GM12864 (cell line): Measurements from ENCODE around the gene HIPK2.

Experiments used
- DNase-seq: peaks from one replicate; pipeline ENCODE4 v3.0.0-alpha.2; 2011; ENCODE audit warnings: low read depth
- H3K4me3 ChIP-seq: 2 replicates; pipeline ENCODE4 v1.5.1; 2011; ENCODE audit warnings: mild to moderate bottlenecking, low read depth, low read length, control low read depth
- TF ChIP-seq, protein P1 (sequence below): IDR thresholded peaks from 2 replicates; pipeline ENCODE4 v1.5.1; 2011; ENCODE audit warnings: low read depth, mild to moderate bottlenecking, moderate library complexity, low read length, control low read depth, inconsistent platforms; ENCODE audit errors: missing control alignments

Gene HIPK2

DNA sequence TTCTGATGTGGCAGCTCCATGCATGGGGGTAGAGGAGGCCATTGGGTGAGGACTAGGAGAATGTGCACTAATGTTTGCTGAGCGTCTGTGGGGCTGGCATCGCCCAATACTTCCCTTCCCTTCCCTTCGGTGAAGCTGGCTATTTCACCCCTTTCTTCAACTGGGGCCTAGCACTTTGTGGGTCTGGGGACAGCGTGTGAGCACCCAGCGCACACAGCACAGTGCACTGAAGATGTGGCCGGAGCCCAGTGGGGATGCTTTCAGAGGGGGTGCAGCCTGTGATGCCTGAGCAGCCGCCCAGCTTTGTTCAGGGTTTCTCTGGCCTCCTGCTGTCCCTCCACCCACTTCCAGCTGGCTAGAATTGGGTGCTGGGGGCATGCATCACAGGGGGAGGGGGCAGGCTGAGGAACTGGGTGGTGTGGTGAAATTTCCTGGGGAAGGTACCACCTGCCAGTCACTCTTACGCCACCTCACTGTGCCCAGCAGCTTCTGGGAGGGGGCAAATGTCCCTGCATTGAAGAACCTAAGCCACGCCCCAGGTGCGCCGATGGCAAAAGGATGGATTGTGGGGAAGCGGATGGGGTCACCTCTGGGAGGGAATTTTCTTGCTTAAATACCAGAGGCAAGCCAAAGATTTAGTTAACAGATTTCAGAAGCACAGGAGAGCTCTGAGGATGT lies 208.8 kb downstream of the HIPK2 start:
- H3K4me3 ChIP-seq = no peak overlapping the region
- TF ChIP-seq, protein P1, sequence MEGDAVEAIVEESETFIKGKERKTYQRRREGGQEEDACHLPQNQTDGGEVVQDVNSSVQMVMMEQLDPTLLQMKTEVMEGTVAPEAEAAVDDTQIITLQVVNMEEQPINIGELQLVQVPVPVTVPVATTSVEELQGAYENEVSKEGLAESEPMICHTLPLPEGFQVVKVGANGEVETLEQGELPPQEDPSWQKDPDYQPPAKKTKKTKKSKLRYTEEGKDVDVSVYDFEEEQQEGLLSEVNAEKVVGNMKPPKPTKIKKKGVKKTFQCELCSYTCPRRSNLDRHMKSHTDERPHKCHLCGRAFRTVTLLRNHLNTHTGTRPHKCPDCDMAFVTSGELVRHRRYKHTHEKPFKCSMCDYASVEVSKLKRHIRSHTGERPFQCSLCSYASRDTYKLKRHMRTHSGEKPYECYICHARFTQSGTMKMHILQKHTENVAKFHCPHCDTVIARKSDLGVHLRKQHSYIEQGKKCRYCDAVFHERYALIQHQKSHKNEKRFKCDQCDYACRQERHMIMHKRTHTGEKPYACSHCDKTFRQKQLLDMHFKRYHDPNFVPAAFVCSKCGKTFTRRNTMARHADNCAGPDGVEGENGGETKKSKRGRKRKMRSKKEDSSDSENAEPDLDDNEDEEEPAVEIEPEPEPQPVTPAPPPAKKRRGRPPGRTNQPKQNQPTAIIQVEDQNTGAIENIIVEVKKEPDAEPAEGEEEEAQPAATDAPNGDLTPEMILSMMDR = no peak
- no peak for DNase-seq

DNA sequence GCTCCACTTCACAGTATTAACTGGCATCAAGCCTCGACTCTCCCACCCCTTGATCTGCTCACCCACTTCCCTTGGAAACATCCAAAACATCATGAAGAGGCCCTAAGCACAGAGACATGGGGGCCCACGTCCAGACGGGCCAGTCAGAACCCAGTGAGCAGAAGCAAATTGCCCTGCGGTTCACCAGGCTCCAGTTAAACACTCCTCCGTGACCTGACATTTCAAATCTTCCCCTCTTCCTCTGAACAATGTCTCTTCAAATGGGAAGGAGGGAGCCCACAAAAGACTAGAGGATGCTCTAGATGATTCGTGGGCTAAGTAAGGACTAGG lies 209.5 kb downstream of the HIPK2 start:
- H3K4me3 ChIP-seq = no peak overlapping the region
- DNase-seq = no peak
- TF ChIP-seq, protein P1 = no peak

DNA sequence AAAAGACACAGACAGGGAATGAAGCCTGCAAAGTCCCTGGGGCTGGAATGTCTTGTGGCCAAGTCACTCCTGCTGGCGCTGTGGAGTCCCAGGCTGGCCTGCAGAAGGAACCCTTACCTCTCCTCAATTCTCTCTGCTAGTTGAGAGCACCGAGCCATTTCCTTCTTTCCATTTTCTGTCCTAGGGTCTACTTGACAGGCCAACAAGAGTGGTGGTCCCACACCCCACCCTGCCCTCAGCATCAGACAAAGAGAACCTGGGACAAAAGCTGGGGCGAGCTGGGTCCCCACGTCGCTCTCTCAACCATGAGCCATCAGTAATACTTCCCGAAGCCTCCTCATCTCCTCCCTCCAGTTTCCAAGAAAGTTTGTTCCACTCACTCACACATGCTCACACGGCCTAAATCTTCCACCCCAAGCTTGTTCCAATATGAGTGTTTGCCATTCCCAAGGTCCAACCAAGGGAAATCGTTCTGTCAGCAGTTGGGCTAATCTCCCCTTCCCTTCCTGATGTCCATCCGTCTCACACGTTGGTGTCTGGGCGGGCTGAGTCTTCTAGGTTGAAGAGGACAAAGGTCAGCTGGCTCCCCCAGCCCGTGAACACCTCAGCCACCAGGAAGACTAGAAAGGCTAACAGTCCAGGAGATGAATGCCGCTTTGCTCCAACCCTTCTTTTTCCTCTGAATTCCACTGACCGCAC lies 210.0 kb downstream of the HIPK2 start:
- H3K4me3 ChIP-seq = no peak overlapping the region
- no peak for DNase-seq
- TF ChIP-seq, protein P1 = no peak

DNA sequence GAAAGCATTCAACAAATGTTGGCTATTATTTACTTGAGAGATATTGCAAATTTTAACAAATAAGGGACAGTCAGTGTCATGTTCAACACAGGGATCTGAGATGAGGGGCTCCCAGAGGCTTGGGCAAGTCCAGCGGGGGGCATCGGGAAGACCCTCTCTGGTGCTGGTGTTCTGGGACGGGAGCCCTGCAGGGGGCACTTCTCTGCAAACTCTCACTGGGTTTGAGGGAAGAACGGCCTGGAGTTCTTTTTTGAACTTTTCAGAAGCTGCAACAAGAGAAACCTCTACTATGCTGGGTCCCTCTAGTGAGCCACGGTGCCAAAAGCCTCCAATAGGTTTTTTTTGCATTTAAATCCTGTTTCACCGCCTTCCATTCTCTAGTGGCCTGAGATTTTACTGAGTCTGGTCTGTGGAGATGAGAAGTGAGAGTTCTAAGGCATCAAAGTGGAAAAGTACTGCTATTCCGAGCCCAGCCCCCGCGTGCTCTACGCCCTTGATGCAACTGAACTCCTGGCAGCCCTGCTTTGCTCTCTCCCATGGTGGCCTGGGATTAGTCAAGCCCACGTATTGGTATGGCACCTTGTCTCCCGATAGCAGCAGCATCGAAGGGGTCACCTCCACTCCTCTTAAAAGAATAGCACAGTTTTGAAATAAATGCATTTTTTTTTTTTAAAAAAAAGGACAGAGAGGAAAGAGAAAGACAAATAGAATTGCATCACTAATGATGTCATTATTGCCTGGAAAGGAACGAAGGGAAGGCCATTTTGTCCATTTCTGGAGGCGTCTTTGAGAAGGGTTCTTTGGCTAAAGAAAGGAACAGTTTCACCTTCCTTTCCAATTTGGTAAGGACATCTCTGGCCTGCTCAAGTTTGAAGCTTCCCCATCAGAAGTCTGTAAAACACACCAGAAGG lies 210.8 kb downstream of the HIPK2 start:
- no peak for DNase-seq
- no peak overlapping the region for H3K4me3 ChIP-seq
- TF ChIP-seq, protein P1 = no peak

- no peak overlapping the region for H3K4me3 ChIP-seq
- TF ChIP-seq, protein P1 = no peak
- no peak for DNase-seq
Observed at GRCh38 chr7:139566075-139566474, 211.7 kb downstream of the HIPK2 start.

GRCh38 chr7:139563856-139564255 lies 213.9 kb downstream of the HIPK2 start:
- TF ChIP-seq, protein P1 = no peak
- H3K4me3 ChIP-seq = no peak overlapping the region
- no peak for DNase-seq
